Endothelial cell of umbilical vein (primary cell): ENCODE measurements around the gene KY.

Source experiments
- CTCF ChIP-seq, 2 donors: IDR thresholded peaks; 1 replicate in 1 of 2; 2 replicates in 1 of 2; pipeline ENCODE4 v1.5.1; 2011; ENCODE audit warnings: low read length in 2 of 2, mild to moderate bottlenecking in 2 of 2, moderate library complexity in 2 of 2, control low read depth in 1 of 2, inconsistent platforms in 1 of 2, low read depth in 1 of 2; ENCODE audit not compliant: insufficient read depth in 1 of 2; ENCODE audit errors: extremely low read depth in 1 of 2
- EZH2 ChIP-seq: IDR thresholded peaks from 2 replicates; pipeline ENCODE4 v1.6.1; 2012; ENCODE audit warnings: borderline replicate concordance, low read depth, mild to moderate bottlenecking, moderate library complexity, low read length, inconsistent platforms; ENCODE audit not compliant: severe bottlenecking
- FOS ChIP-seq: IDR thresholded peaks from 2 replicates; pipeline ENCODE4 v1.6.1; 2011; ENCODE audit warnings: mild to moderate bottlenecking, low read length, moderate library complexity, borderline replicate concordance; ENCODE audit not compliant: insufficient read depth
- GATA2 ChIP-seq: IDR thresholded peaks from 2 replicates; pipeline ENCODE4 v1.7.0; 2011; ENCODE audit warnings: low read depth, mild to moderate bottlenecking, moderate library complexity, mixed read lengths, low read length; ENCODE audit not compliant: insufficient read length, insufficient read depth
- JUN ChIP-seq: IDR thresholded peaks from 2 replicates; pipeline ENCODE4 v1.6.1; 2011; ENCODE audit warnings: borderline replicate concordance, low read depth; ENCODE audit not compliant: insufficient read length, insufficient read depth
- MYC ChIP-seq: IDR thresholded peaks from one replicate; pipeline ENCODE4 v1.6.1; 2011; ENCODE audit warnings: mild to moderate bottlenecking, low read depth, low read length
- POLR2A ChIP-seq: IDR thresholded peaks from 2 replicates; pipeline ENCODE4 v1.6.1; 2012; ENCODE audit warnings: low read depth, mild to moderate bottlenecking, control low read depth, low read length
- POLR2AphosphoS5 ChIP-seq: IDR thresholded peaks from 2 replicates; pipeline ENCODE4 v1.6.1; 2012; ENCODE audit warnings: low read depth, mild to moderate bottlenecking, control low read depth, low read length, moderate library complexity; ENCODE audit not compliant: insufficient read depth
- TF ChIP-seq, protein P1 (sequence below): IDR thresholded peaks from 2 replicates; pipeline ENCODE4 v1.6.1; 2011; ENCODE audit not compliant: insufficient read depth, insufficient read length

GRCh38 chr3:134685929-134686802 lies 35.3 kb upstream of the KY start:
- TF ChIP-seq CTCF (IDR thresholded peaks at IDR 0.05; ENCODE audit: extremely low read depth in 1 of 2, insufficient read depth in 1 of 2, low read depth in 1 of 2, low read length in 2 of 2): no peak
- TF ChIP-seq POLR2AphosphoS5: no peak
- no peak for TF ChIP-seq FOS
- TF ChIP-seq POLR2A: no peak
- no peak for TF ChIP-seq EZH2
- TF ChIP-seq GATA2: no peak
- no peak for TF ChIP-seq MYC
- no peak for TF ChIP-seq JUN
- TF ChIP-seq, protein P1, sequence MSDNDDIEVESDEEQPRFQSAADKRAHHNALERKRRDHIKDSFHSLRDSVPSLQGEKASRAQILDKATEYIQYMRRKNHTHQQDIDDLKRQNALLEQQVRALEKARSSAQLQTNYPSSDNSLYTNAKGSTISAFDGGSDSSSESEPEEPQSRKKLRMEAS: no peak
